ENCODE data around the gene PRSS21.

PRSS21 gene

GRCh38 chr16:2779978-2780898 lies 36.8 kb upstream of the PRSS21 start:
- no peak for DNase-seq

DNA sequence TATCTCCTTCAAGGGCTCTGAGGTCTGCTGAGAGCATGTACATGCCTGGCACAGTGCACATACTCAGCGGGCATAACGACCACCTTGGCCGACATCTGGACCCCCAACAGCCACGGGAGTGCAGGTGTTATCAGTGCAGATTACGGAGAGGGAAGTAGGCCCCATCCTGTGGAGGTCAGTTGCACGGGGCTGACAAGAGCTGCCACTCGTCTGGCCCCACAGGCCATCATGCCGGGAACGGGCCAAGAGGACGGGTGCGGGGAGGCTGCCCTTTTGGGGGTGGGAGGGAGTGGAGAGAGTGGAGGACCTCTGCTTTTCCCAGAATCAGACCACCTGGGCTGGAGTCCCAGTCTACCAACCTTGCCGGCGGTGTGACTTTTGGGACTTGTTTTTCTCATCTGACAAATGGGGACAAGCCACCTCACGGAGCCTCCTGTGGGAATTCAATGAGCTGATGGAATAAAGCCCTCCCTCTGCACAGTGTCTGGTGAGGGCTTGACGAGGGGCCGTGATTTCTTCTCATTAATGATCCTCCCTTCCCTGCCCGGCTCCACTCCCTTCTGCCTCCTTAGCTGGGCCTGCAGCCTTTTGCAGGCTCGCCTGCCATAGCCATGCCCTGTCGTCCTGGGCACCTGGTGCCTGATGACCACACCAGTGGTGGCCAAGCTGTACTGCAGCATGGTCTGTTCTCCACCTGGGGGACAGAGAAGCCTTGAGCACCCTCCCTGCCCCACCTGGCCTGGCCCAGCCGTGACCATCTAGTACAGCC lies 34.3 kb upstream of the PRSS21 start:
- no peak for DNase-seq

DNA sequence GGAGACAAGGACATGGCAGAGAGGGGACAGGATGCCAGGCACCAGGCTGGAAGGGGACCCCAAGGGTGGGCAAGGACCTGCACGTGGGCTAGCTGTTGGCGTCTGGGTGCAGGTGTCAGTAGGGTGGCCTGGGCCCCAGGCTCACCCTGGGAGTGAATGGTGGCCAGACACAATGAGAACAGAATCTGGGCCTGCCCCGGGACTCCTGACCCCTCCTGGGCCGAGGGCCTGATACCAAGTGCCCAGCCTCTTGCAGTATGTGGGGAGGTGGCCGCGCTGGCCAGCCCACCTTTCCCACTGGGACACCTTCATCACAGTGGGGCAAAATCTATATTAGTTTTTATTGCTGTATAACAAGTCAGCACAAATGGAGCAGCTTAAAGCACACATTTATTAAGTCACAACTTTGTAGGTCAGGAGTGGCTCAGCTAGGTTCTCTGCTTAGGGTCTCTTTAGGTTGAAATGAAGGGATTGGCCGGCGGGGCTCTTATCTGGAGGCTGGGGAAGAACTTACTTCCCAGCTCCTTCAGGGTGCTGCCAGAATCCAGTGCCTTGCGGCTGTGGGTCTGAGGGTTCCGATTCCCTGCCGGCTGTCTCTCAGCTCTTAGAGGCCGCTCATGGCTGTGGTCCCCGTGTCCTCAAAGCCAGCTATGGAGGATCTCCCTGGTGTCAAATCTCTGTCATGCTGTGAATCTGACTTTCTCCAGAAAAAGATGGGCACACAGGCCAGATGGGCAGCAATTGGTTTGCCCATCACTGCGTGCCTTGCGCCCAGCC lies 33.3 kb upstream of the PRSS21 start:
- no peak for DNase-seq

DNA sequence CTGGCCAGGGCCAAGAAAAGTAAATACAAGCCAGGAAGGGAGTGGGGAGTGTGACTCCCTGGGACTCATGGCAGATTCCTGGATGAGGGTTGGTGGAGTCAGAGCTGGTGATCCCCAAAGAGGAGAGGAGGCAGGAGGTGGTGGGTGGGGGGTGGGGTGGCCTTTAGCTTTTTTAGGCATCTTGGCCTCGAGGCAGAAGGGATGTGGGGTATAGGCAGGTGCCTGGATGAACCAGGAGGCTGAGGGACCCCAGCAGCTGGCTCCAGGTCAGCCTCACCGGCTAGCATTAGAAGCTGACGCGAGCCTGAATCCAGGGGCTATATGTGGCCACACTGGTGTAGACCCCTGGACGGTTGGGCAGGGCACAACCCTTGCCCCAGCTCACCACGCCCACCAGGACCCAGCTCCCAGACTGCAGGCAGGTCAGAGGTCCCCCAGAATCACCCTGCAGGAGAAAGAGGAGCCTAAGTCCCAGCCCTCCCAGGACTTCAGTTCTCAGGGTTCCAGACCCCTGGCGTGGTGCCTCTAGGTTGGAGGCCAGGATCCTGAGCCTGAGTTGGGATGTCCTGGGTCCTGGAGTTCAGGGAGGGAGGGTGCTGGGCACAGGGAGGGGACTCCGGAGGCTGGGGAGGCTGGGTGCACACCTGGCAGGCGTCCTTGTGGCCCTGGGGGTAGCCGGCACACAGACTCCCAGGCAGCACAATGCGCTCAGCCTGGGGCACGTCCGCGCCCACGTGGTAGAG lies 32.5 kb upstream of the PRSS21 start:
- no peak for DNase-seq

DNA sequence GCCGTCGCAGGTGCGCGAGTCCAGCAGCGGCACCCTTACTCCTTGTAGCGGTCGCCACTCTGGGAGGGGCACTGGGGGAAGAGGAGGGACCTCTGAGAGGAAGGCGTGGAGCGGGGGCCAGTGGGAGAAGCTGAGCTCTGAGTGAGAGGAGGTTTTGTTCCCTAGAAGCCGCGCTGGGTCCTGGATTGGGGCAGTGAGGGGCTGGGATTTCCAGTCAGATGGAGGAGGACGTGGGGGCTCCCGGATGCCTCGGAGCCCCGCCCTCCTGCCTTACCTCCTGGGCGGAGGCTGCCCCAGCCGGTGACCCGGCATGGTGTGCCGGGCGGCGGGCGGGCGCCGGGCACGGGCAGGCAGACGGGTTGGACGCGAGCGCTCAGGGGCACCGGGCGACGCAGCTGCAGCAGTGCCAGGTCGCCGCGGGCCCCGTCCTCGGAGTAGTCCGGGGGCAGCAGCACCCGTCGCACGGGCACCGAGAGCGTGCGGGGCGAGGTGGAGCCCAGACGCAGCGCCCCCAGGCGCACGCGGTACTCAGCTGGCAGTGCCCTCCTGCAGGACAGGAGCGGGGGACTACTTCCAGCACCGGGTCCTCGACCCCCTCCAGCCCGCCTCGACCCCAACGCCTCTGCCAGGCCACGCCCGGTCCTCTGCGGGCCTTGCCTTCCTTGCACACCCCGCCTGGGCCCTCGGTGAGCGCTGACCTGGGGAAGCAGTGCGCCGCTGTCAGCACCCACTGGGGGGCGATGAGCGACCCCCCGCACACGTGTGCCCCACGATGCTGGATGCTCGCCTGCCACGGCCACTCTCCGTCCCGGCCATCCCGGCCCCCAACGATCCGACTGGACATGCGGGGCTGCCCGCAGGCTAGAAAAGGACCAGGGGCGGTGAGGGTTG lies 31.7 kb upstream of the PRSS21 start:
- DNase-seq: no peak

DNA sequence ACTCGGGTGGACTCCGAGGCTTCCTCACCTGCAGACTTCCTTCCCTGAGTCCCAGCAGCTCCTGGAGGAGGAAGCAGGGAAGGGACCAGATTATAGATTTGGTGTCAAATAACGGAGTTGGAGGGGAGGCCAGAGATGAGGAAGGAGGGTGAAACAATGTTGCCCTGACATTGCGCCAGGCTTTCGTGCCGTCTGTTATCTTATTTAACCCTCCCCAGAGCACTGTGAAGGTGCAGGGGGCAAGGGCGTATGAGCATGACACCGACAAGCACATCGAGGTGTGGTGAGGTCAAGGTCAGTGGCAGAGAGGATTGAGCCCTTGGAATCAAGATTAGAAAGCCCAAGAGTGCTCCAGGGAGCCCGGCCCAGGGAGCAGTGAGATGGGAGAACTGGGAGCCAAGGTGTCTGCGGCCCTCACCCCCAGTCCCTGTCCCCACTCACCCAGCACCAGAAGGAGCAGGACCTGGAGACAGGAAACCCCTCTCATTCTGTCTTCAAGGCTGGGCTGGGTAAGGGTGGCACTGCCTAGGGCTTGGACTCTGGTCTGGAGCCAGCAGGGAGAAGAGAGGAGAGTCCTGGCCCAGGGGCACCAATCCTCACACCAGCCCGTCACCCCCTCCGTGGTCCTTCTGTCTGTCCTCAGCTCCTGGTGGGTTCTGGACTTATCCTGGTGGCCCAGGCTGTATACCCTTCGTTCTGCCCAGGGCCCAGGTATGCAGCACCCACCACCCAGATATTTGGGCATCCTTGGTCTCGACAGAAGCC lies 30.8 kb upstream of the PRSS21 start:
- no peak for DNase-seq

- DNase-seq: no peak
Measured at GRCh38 chr16:2786826-2787151, 30.2 kb upstream of the PRSS21 start.

- no peak for DNase-seq
Measured at GRCh38 chr16:2787406-2787805, 29.6 kb upstream of the PRSS21 start, which contains the start of gene PRSS33. Gene PRSS33 (minus strand): TSS chr16:2787560. CDS start chr16:2786547, 1,013 bp downstream.

- DNase-seq: no peak
Measured at GRCh38 chr16:2787961-2788360, 29.1 kb upstream of the PRSS21 start.

DNA sequence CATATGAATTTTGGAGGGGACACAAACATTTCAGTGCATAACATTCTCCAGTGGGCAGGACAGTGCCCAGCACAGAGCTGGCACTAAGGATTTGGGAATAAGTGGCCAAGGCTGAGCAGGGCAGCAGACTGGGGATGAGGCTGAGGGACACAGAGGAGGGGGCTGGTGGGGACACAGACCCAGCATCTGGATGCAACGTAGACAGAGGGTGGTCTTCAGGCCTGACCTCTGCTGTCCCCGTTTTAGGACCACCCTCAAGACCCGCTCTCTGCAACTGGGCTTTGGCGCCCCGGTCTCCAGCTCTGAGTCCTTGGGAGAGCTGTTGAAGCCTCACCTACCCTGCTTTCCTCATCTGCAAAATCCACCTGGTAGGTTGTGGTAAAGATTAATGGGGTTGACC lies 26.4 kb upstream of the PRSS21 start:
- DNase-seq: no peak

DNA sequence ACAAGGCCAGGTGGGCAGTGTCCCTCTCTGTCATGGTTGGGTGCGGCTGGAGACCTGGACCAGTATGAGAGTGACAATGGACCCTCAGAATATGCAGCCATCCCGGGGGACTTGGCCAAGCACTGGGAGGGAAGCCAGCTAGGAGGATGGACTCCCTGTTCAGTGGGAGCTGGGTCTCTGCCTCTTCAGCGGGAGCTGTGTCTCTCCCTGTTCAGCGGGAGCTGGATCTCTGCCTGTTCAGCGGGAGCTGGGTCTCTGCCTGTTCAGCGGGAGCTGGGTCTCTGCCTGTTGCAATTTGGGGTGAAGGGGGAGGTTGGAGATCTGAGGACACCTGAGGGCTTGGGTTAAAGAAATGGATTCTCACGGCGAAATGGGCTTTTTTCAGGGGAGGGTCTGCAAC lies 25.9 kb upstream of the PRSS21 start:
- DNase-seq: no peak

DNA sequence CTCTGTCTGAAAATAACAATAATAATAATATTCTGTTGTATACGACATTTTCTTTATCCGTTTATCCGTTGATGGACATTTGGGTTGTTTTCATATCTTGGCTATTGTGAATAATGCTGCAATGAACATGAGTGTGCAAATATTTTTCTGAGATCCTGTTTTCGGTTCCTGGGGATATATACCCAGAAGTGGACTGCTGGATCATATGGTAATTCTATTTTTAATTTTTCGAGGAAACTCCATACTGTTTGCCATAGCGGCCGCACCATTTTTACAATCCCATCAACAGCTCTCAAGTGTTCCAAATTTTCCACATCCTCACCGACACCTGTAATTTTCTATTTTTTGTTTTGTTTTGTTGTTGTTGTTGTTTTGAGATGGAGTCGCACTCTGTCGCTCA lies 24.1 kb upstream of the PRSS21 start:
- no peak for DNase-seq

DNA sequence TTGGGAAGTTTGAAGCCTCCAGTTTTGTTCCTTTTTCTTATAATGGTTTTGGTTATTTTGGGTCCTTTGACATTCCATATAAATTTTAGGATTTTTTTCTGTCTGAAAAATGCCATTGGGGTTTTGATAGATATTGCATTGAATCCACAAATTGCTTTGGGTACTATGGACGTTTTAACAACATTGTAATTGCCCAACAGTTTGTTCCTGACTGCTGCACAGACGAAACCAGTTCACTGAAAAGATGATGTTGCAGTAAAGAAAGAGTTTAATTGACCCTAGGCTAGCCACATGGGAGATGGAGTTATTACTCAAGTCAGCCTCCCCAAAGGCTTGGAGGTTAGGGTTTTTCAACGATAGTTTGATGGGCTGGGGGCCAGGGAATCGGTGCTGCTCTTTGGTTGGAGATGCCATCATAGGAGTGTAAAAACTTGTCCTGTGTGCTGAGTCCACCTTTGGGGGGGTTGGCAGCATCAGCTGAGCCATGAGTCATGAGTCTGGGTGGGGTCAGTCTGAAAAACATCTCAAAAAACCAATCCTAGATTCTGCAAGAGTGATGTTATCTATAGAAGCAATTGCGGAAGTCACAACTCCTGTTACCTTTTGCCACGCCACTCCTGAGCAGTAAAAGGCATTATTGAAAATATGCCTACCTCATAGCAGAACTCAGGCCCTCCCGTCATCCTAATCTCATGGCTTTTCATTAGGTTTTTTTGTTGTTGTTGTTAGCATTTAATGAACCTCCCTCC lies 21.5 kb upstream of the PRSS21 start:
- no peak for DNase-seq

GRCh38 chr16:2798723-2799204 lies 18.3 kb upstream of the PRSS21 start:
- no peak for DNase-seq

- DNase-seq: no peak
Measured at GRCh38 chr16:2799205-2799858, 17.7 kb upstream of the PRSS21 start.

DNA sequence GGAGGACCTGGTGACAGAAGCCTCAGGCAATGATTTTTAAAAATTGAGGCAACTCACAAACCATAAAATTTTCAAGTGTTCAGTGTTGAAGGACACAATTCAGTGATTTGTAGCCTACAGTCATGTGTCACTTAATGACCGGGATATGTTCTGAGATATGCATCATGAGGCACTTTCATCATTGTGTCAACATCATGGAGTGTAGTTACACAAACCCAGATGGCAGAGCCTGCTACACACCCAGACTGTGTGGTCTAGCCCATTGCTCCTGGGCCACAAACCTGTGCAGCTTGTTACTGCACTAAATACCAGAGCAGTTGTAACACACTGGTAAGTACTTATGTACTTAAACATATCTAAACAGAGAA lies 17.2 kb upstream of the PRSS21 start:
- no peak for DNase-seq

DNA sequence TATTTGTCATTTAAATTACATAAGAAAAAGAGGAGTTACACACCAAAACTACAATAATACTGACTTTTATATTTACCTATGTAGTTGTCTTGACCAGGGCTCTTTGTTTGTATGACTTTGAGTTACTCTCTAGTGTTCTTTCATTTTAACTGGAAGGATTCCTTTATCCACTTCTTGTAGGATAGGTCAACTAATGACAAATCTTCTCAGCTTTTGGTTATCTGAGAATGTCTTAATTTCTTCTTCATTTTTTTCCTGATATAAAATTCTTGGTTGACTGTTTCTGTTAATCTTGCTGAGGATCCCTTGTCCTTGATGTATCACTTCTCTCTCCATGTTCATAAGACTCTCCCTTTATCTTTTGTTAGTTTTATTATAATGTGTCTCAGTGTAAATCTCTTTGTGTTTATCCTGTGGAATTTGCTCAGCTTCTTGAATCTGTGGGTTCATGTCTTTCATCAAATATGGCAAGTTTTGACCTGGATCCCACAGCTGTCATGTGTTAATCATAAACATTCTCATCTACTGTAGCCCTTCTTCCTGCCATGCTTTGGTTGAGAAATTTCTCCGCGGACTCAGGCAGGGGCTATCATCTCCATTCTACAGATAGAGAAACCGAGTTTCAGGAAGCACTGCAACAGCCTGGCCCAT lies 13.4 kb upstream of the PRSS21 start:
- DNase-seq: no peak

Measured in anterior cingulate cortex (tissue), 58 donors.